ENCODE data around the gene ELMOD1.

The ELMOD1 gene

GRCh38 chr11:107594736-107595135, 3.8 kb downstream of the ELMOD1 start:
- H3K4me3 ChIP-seq (replicated peaks in 1 of 2; ENCODE audit: low read depth in 2 of 2, low read length in 2 of 2): no peak overlapping the region
- TF ChIP-seq CTCF (IDR thresholded peaks at IDR 0.05; ENCODE audit: low read depth, low read length): no peak

GRCh38 chr11:107598225-107599139, 7.5 kb downstream of the ELMOD1 start:
- TF ChIP-seq CTCF (IDR thresholded peaks at IDR 0.05; ENCODE audit: low read depth, low read length): peak; percentile 60
- peak; percentile 21 to 26 for DNase-seq (ENCODE audit: low read depth in 2 of 2)
- H3K4me3 ChIP-seq (replicated peaks in 1 of 2; ENCODE audit: low read depth in 2 of 2, low read length in 2 of 2): no peak overlapping the region

More at GRCh38 chr11:107594736-107595135, 3.8 kb downstream of the ELMOD1 start:
- DNase-seq (ENCODE audit: low read depth in 2 of 2): no peak

GRCh38 chr11:107605061-107606006, 14.4 kb downstream of the ELMOD1 start:
- no peak overlapping the region for H3K4me3 ChIP-seq (replicated peaks in 1 of 2; ENCODE audit: low read depth in 2 of 2, low read length in 2 of 2)
- DNase-seq (ENCODE audit: low read depth in 2 of 2): no peak
- no peak for TF ChIP-seq CTCF (IDR thresholded peaks at IDR 0.05; ENCODE audit: low read depth, low read length)

- TF ChIP-seq CTCF (IDR thresholded peaks at IDR 0.05; ENCODE audit: low read depth, low read length): peak; percentile 7
- DNase-seq (ENCODE audit: low read depth in 2 of 2): no peak
- no peak overlapping the region for H3K4me3 ChIP-seq (replicated peaks in 1 of 2; ENCODE audit: low read depth in 2 of 2, low read length in 2 of 2)
These were observed 15.2 kb downstream of the ELMOD1 start for GRCh38 chr11:107606141-107606540.

- no peak for TF ChIP-seq CTCF (IDR thresholded peaks at IDR 0.05; ENCODE audit: low read depth, low read length)
- DNase-seq (ENCODE audit: low read depth in 2 of 2): no peak
- no peak overlapping the region for H3K4me3 ChIP-seq (replicated peaks in 1 of 2; ENCODE audit: low read depth in 2 of 2, low read length in 2 of 2)
These were observed 17.9 kb downstream of the ELMOD1 start for GRCh38 chr11:107608809-107609208.

GRCh38 chr11:107609400-107610218, 18.7 kb downstream of the ELMOD1 start:
- TF ChIP-seq CTCF (IDR thresholded peaks at IDR 0.05; ENCODE audit: low read depth, low read length): no peak
- DNase-seq (ENCODE audit: low read depth in 2 of 2): no peak
- H3K4me3 ChIP-seq (replicated peaks in 1 of 2; ENCODE audit: low read depth in 2 of 2, low read length in 2 of 2): no peak overlapping the region

Data from cardiac fibroblast (primary cell).